MM.1S (cell line): Measurements from ENCODE around the gene ERF.

Source experiments
- DNase-seq: peaks from one replicate; pipeline ENCODE4 v3.0.0-alpha.2; 2015
- H2AFZ ChIP-seq: fragments of 300-600 bp; sonication (generic); 2 replicates; pipeline ENCODE4 v1.6.0; 2016; ENCODE audit warnings: antibody characterized with exemption, low read length
- H3F3A ChIP-seq: fragments of 300-600 bp; sonication (generic); 2 replicates; pipeline ENCODE4 v1.6.1; 2016; ENCODE audit warnings: mild to moderate bottlenecking, antibody characterized with exemption, low read length, moderate library complexity, mixed read lengths; ENCODE audit not compliant: insufficient read depth
- H3K27ac ChIP-seq: fragments of 300-600 bp; sonication (generic); 2 replicates; pipeline ENCODE4 v1.5.1; 2016; ENCODE audit warnings: mild to moderate bottlenecking, low read length
- H3K27me3 ChIP-seq: fragments of 300-600 bp; sonication (generic); replicated peaks from 2 replicates; pipeline ENCODE4 v1.6.0; 2016; ENCODE audit warnings: low read length; ENCODE audit not compliant: insufficient read depth
- H3K36me3 ChIP-seq: fragments of 300-600 bp; sonication (generic); replicated peaks from 2 replicates; pipeline ENCODE4 v1.6.1; 2016; ENCODE audit warnings: mild to moderate bottlenecking, low read length, mixed read lengths; ENCODE audit not compliant: insufficient read depth
- H3K4me1 ChIP-seq: fragments of 300-600 bp; sonication (generic); 2 replicates; pipeline ENCODE4 v1.6.1; 2016; ENCODE audit warnings: low read length, mixed read lengths
- H3K4me2 ChIP-seq: fragments of 300-600 bp; sonication (generic); 2 replicates; pipeline ENCODE4 v1.6.0; 2016; ENCODE audit warnings: low read depth, low read length
- H3K4me3 ChIP-seq: fragments of 300-600 bp; sonication (generic); 2 replicates; pipeline ENCODE4 v1.5.1; 2016; ENCODE audit warnings: low read length, mixed read lengths
- H3K79me2 ChIP-seq: fragments of 300-600 bp; sonication (generic); 2 replicates; pipeline ENCODE4 v1.6.1; 2016; ENCODE audit warnings: mixed run types, low read length, mixed read lengths
- H3K9ac ChIP-seq: fragments of 300-600 bp; sonication (generic); 2 replicates; pipeline ENCODE4 v1.6.1; 2016; ENCODE audit warnings: low read length, mixed read lengths
- H3K9me2 ChIP-seq: fragments of 300-600 bp; sonication (generic); replicated peaks from 2 replicates; pipeline ENCODE4 v1.6.1; 2016; ENCODE audit warnings: mild to moderate bottlenecking, low read length, mixed read lengths; ENCODE audit not compliant: insufficient read depth
- H3K9me3 ChIP-seq: fragments of 300-600 bp; sonication (generic); replicated peaks from 2 replicates; pipeline ENCODE4 v1.6.1; 2016; ENCODE audit warnings: mild to moderate bottlenecking, low read length, mixed read lengths; ENCODE audit not compliant: insufficient read depth
- H4K20me1 ChIP-seq: fragments of 300-600 bp; sonication (generic); 2 replicates; pipeline ENCODE4 v1.6.1; 2016; ENCODE audit warnings: mild to moderate bottlenecking, low read length, moderate library complexity, mixed read lengths; ENCODE audit not compliant: insufficient read depth
- EZH2 ChIP-seq: fragments of 300-600 bp; sonication (generic); optimal IDR thresholded peaks from 2 replicates; pipeline ENCODE3; 2017; ENCODE audit warnings: low read depth, mild to moderate bottlenecking, antibody characterized with exemption, low read length, mixed read lengths
- EZH2phosphoT487 ChIP-seq: fragments of 300-600 bp; sonication (generic); IDR thresholded peaks from 2 replicates; pipeline ENCODE4 v1.6.1; 2018; ENCODE audit warnings: antibody characterized with exemption, low read length
- TF ChIP-seq, protein P1 (sequence below): fragments of 300-600 bp; sonication (generic); IDR thresholded peaks from 2 replicates; pipeline ENCODE4 v1.5.1; 2016; ENCODE audit warnings: antibody characterized with exemption, low read length, mixed read lengths

ERF gene

DNA sequence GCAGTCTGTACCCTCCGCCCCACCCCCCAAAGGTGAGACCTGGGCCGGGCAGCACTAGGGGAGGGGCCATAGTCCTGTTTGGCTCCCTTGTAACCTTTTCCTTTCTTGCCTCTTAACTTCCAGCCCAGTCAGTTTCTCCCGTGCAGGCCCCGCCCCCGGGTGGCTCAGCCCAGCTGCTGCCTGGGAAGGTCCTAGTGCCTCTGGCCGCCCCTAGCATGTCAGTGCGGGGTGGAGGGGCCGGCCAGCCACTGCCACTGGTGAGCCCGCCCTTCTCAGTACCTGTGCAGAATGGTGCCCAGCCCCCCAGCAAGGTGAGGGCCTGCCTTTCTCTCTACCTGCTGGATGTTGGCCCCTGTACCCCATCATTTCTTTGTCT, 36.5 kb upstream of the ERF start:
- Histone ChIP-seq H3K4me3 (no peak overlapping the region), H4K20me1 (no peaks in the 10 kb centered on the region), H3F3A (no peaks in the 10 kb centered on the region), H3K9ac (no peak overlapping the region), H3K79me2 (no peaks in the 10 kb centered on the region), H3K36me3 (no peaks in the 10 kb centered on the region), H3K27ac (no peak overlapping the region), H3K4me2 (no peak overlapping the region), H2AFZ (no peak overlapping the region), H3K9me3 (no peaks in the 10 kb centered on the region), H3K4me1 (no peaks in the 10 kb centered on the region), H3K9me2 (no peaks in the 10 kb centered on the region), H3K27me3 (no peaks in the 10 kb centered on the region)
- no peak for DNase-seq
- TF ChIP-seq EZH2, result no peak
- TF ChIP-seq, protein P1, sequence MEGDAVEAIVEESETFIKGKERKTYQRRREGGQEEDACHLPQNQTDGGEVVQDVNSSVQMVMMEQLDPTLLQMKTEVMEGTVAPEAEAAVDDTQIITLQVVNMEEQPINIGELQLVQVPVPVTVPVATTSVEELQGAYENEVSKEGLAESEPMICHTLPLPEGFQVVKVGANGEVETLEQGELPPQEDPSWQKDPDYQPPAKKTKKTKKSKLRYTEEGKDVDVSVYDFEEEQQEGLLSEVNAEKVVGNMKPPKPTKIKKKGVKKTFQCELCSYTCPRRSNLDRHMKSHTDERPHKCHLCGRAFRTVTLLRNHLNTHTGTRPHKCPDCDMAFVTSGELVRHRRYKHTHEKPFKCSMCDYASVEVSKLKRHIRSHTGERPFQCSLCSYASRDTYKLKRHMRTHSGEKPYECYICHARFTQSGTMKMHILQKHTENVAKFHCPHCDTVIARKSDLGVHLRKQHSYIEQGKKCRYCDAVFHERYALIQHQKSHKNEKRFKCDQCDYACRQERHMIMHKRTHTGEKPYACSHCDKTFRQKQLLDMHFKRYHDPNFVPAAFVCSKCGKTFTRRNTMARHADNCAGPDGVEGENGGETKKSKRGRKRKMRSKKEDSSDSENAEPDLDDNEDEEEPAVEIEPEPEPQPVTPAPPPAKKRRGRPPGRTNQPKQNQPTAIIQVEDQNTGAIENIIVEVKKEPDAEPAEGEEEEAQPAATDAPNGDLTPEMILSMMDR, result no peak
- no peak for TF ChIP-seq EZH2phosphoT487

- Histone ChIP-seq H3K4me1 (no peaks in the 10 kb centered on the region), H3K9me2 (no peaks in the 10 kb centered on the region), H3K9me3 (no peaks in the 10 kb centered on the region), H3K27me3 (no peaks in the 10 kb centered on the region), H3K9ac (no peak overlapping the region), H3K79me2 (0 out of 2 replicates have a peak, but pooled peaks cover 6% of the 10 kb centered on the region), H3K27ac (no peak overlapping the region), H4K20me1 (no peaks in the 10 kb centered on the region), H3K4me2 (no peak overlapping the region), H3K4me3 (no peak overlapping the region), H2AFZ (no peak overlapping the region), H3F3A (no peaks in the 10 kb centered on the region), H3K36me3 (no peaks in the 10 kb centered on the region)
- no peak for DNase-seq
- TF ChIP-seq EZH2phosphoT487, result no peak
- TF ChIP-seq, protein P1, result peak; percentile 49
- TF ChIP-seq EZH2, result no peak
These were observed 35.9 kb upstream of the ERF start for GRCh38 chr19:42290523-42291434.

GRCh38 chr19:42290136-42290522, 35.2 kb upstream of the ERF start:
- H3K9ac ChIP-seq, result no peak overlapping the region
- no peak overlapping the region for H3K4me2 ChIP-seq
- H3K9me3 ChIP-seq, result no peaks in the 10 kb centered on the region
- H3K36me3 ChIP-seq, result no peaks in the 10 kb centered on the region
- H2AFZ ChIP-seq, result no peak overlapping the region
- peaks cover 12% of the 10 kb centered on the region for H3K79me2 ChIP-seq
- peaks cover under 1% of the 10 kb centered on the region; the same call in 1 of the 2 replicates for H3K4me1 ChIP-seq
- H3K27ac ChIP-seq, result no peak overlapping the region
- no peaks in the 10 kb centered on the region for H3K9me2 ChIP-seq
- H3F3A ChIP-seq, result no peaks in the 10 kb centered on the region
- H4K20me1 ChIP-seq, result no peaks in the 10 kb centered on the region
- no peaks in the 10 kb centered on the region for H3K27me3 ChIP-seq
- DNase-seq, result no peak
- no peak for TF ChIP-seq EZH2
- TF ChIP-seq EZH2phosphoT487, result no peak
- TF ChIP-seq, protein P1, result no peak
- H3K4me3 ChIP-seq, result no peak overlapping the region
